T-cell (primary cell): ENCODE measurements around the gene CYSLTR2. TPM values are rescaled to one million over a fixed set of nuclear protein-coding genes. Genes with fewer than 3 reads are reported as not detected.

Source experiments
- ATAC-seq, 4 experiments: fragments of 200-7000 bp in 3 of 4; fragments of 150-1000 bp in 1 of 4; cut with Tn5 transposase; replicated peaks in 1 of 4; 1 replicate in 3 of 4; 2 replicates in 1 of 4; pipeline ENCODE4 v1.10.0; 2021; ENCODE audit warnings: moderate library complexity in 3 of 4, mild to moderate bottlenecking in 2 of 4, moderate number of reproducible peaks in 1 of 4
- CTCF ChIA-PET, 2 donors: fragments of 300-600 bp; sonication (Branson Sonifier 250); formaldehyde crosslinking; loops; one replicate each; lab custom pipeline; 2022; ENCODE audit warnings: antibody characterized with exemption in 2 of 2; lab: Charles Lee
- POLR2A ChIA-PET, 2 donors: fragments of 300-600 bp; sonication (Branson Sonifier 250); formaldehyde crosslinking; loops; one replicate each; lab custom pipeline; 2022; ENCODE audit warnings: antibody characterized with exemption in 2 of 2; lab: Charles Lee
- DNase-seq, 35 experiments: peaks; one replicate each; pipeline versions ENCODE4 v3.0.0 to v3.0.0-alpha.2; 2013 to 2023
- H3K27ac ChIP-seq: one replicate; pipeline ENCODE4 v1.5.1; 2013; ENCODE audit warnings: low read length
- H3K27me3 ChIP-seq, 2 experiments: replicated peaks in 1 of 2; 1 replicate in 1 of 2; 2 replicates in 1 of 2; pipeline versions ENCODE4 v1.6.1 to v1.7.0; 2013; ENCODE audit warnings: low read length in 1 of 2, mixed read lengths in 1 of 2; ENCODE audit not compliant: control insufficient read depth in 2 of 2, insufficient read depth in 2 of 2; ENCODE audit errors: extremely low read depth in 1 of 2
- H3K36me3 ChIP-seq, 2 donors: 1 replicate in 1 of 2; 2 replicates in 1 of 2; pipeline versions ENCODE4 v1.6.1 to v1.7.0; 2013; ENCODE audit warnings: low read length in 1 of 2; ENCODE audit not compliant: control insufficient read depth in 2 of 2, insufficient read depth in 1 of 2; ENCODE audit errors: extremely low read depth in 1 of 2
- H3K4me1 ChIP-seq, 2 experiments: 1 replicate in 1 of 2; 2 replicates in 1 of 2; pipeline versions ENCODE4 v1.6.1 to v1.7.0; 2013; ENCODE audit warnings: low read length in 2 of 2, mixed read lengths in 1 of 2; ENCODE audit not compliant: insufficient read depth in 2 of 2, control insufficient read depth in 1 of 2; ENCODE audit errors: extremely low read depth in 1 of 2
- H3K4me3 ChIP-seq, 2 donors: 1 replicate in 1 of 2; 2 replicates in 1 of 2; pipeline versions ENCODE4 v1.5.1 to v1.7.0; 2013; ENCODE audit warnings: mild to moderate bottlenecking in 2 of 2, low read length in 1 of 2, moderate library complexity in 1 of 2; ENCODE audit not compliant: control insufficient read depth in 1 of 2; ENCODE audit errors: extremely low read depth in 1 of 2
- H3K9me3 ChIP-seq: 2 replicates; pipeline ENCODE4 v1.7.0; 2013
- H3K27ac Mint-ChIP-seq, 2 donors: one replicate each; pipeline ENCODE4 v1.8.0; 2020 to 2021; ENCODE audit warnings: mild to moderate bottlenecking in 2 of 2, mixed read lengths in 2 of 2
- H3K27me3 Mint-ChIP-seq, 2 donors: one replicate each; pipeline ENCODE4 v1.8.0; 2021 to 2022; ENCODE audit warnings: mixed read lengths in 2 of 2
- H3K36me3 Mint-ChIP-seq: one replicate; pipeline ENCODE4 v1.8.0; 2021; ENCODE audit warnings: mixed read lengths
- H3K4me1 Mint-ChIP-seq, 3 donors: one replicate each; pipeline ENCODE4 v1.8.0; 2020 to 2022; ENCODE audit warnings: mixed read lengths in 3 of 3, mild to moderate bottlenecking in 1 of 3
- H3K4me3 Mint-ChIP-seq, 3 donors: one replicate each; pipeline ENCODE4 v1.8.0; 2020 to 2022; ENCODE audit warnings: mild to moderate bottlenecking in 3 of 3, mixed read lengths in 3 of 3, moderate library complexity in 3 of 3
- H3K9me3 Mint-ChIP-seq, 3 donors: one replicate each; pipeline ENCODE4 v1.8.0; 2020 to 2022; ENCODE audit warnings: mixed read lengths in 3 of 3
- WGBS: methylation state at CpG from one replicate; pipeline ENCODE4 v1.1.5; 2013; ENCODE audit warnings: missing lambda C conversion rate; ENCODE audit not compliant: insufficient coverage; 5-methylcytosine and 5-hydroxymethylcytosine counted together
- total RNA-seq, 35 experiments: library from RNA in 6 of 35; stranded (reverse) in 6 of 35; fragments of 120-200 nt in 1 of 35; gene quantifications; one replicate each; pipeline versions ENCODE4 v1.2.1 to v1.2.4 and lab custom pipeline; 2013 to 2026

Gene CYSLTR2
- total RNA-seq, 5 donors from 2014 or later (not counting 1 experiment from before 2014, with no cell fraction given) = 1.7 to 6.2 (median 2.9) TPM

GRCh38 chr13:48625413-48626076 is 28.2 kb upstream of the CYSLTR2 start:
- H3K4me3 ChIP-seq = no peak overlapping the region
- no peak overlapping the region for H3K27ac ChIP-seq
- no peaks in the 10 kb centered on the region for H3K27me3 ChIP-seq
- DNase-seq (no peak), ATAC-seq (no peak)
- H3K4me1 Mint-ChIP-seq = no peaks in the 10 kb centered on the region
- WGBS = no CpG with 5 or more reads among the region's 4 CpGs
- no peaks in the 10 kb centered on the region for H3K27me3 Mint-ChIP-seq
- H3K36me3 Mint-ChIP-seq = no peaks in the 10 kb centered on the region
- peaks cover 7 to 9% (median 8%) of the 10 kb centered on the region in 3 donors for H3K9me3 Mint-ChIP-seq
- no peaks in the 10 kb centered on the region for H3K36me3 ChIP-seq
- no peaks in the 10 kb centered on the region for H3K9me3 ChIP-seq
- no peak overlapping the region for H3K27ac Mint-ChIP-seq
- POLR2A ChIA-PET = no interaction called here
- CTCF ChIA-PET = interaction anchor here in 1 of 2 donors (0.7 kb wide), 1 partner anchor 143 kb away, joined by 3 read pairs; no protein-coding TSS in a partner anchor
- H3K4me1 ChIP-seq = no peaks in the 10 kb centered on the region
- no peak overlapping the region for H3K4me3 Mint-ChIP-seq

DNA sequence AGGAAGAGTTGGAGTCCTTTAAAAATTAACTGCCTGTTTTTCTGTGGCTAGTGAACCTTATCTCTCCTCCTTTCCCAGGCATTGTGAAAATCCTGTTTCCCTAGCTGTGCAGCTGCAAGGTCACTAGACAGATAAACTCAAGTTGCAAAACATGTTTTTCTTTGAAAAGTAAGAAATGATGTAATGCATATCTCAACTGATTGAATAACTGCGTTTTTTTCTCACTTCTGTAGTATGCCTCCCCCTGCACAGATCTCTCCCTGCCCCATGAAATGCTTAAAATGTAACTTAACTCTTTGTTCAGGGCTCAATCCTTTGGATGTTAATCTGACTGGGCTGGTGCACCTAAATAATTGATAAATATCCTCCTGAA is 27.7 kb upstream of the CYSLTR2 start:
- H3K36me3 Mint-ChIP-seq = no peaks in the 10 kb centered on the region
- H3K4me3 Mint-ChIP-seq = no peak overlapping the region
- no peaks in the 10 kb centered on the region for H3K27me3 ChIP-seq
- no CpG with 5 or more reads among the region's 1 CpG for WGBS
- ATAC-seq (no peak), DNase-seq (no peak)
- ChIA-PET POLR2A (no interaction called here), CTCF (no interaction called here)
- H3K9me3 Mint-ChIP-seq = peaks cover 6 to 8% (median 6%) of the 10 kb centered on the region in 3 donors
- no peaks in the 10 kb centered on the region for H3K9me3 ChIP-seq
- no peaks in the 10 kb centered on the region for H3K27me3 Mint-ChIP-seq
- no peak overlapping the region for H3K27ac ChIP-seq
- H3K36me3 ChIP-seq = no peaks in the 10 kb centered on the region
- no peak overlapping the region for H3K4me3 ChIP-seq
- H3K4me1 Mint-ChIP-seq = no peaks in the 10 kb centered on the region
- H3K27ac Mint-ChIP-seq = no peak overlapping the region
- H3K4me1 ChIP-seq = no peaks in the 10 kb centered on the region

GRCh38 chr13:48626726-48627451 is 26.8 kb upstream of the CYSLTR2 start:
- no peaks in the 10 kb centered on the region for H3K4me1 Mint-ChIP-seq
- CTCF ChIA-PET = interaction anchor here in 1 of 2 donors (0.7 kb wide), 1 partner anchor 30 kb away, joined by 3 read pairs; no protein-coding TSS in a partner anchor

DNA sequence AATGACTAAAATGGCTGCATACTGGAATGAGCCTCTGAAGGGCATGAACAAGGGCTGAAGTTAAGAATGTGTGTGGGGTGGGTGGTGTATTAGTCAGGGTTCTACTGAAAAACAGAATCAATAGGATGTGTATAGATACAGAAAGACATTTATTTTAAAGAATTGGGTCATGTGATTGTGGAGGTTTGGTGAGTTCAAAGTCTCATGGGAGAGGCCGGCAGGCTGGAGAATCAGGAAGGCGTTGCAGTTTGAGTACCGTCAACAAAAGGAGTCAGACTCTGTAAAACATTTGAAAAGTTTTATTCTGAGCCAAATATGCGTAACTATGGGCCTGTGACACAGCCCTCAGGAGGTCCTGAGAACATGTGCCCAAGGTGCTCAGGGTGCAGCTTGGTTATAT is 24.5 kb upstream of the CYSLTR2 start:
- peaks cover 0 to under 1% (median under 1%) of the 10 kb centered on the region in 3 donors for H3K9me3 Mint-ChIP-seq
- no peaks in the 10 kb centered on the region for H3K27me3 Mint-ChIP-seq
- H3K36me3 ChIP-seq = no peaks in the 10 kb centered on the region
- no peak for ATAC-seq
- CTCF ChIA-PET = no interaction called here
- H3K4me1 ChIP-seq = no peaks in the 10 kb centered on the region
- no peak overlapping the region for H3K27ac ChIP-seq
- no peak overlapping the region for H3K4me3 ChIP-seq
- 90% methylated on average over 2 of the region's 4 CpGs for WGBS
- H3K9me3 ChIP-seq = no peaks in the 10 kb centered on the region
- H3K4me1 Mint-ChIP-seq = peaks cover 0 to 5% (median 0%) of the 10 kb centered on the region in 3 donors
- DNase-seq = no peak
- H3K36me3 Mint-ChIP-seq = no peaks in the 10 kb centered on the region
- no peak overlapping the region for H3K4me3 Mint-ChIP-seq
- H3K27ac Mint-ChIP-seq = no peak overlapping the region
- POLR2A ChIA-PET = no interaction called here
- no peaks in the 10 kb centered on the region for H3K27me3 ChIP-seq

More at GRCh38 chr13:48626726-48627451, 26.8 kb upstream of the CYSLTR2 start:
- Histone ChIP-seq H3K4me3 (no peak overlapping the region), H3K27ac (no peak overlapping the region), H3K9me3 (no peaks in the 10 kb centered on the region), H3K4me1 (no peaks in the 10 kb centered on the region), H3K36me3 (no peaks in the 10 kb centered on the region), H3K27me3 (no peaks in the 10 kb centered on the region)
- POLR2A ChIA-PET = no interaction called here
- peaks cover 0 to 3% (median 0%) of the 10 kb centered on the region in 3 donors for H3K9me3 Mint-ChIP-seq
- H3K27ac Mint-ChIP-seq = no peak overlapping the region
- H3K36me3 Mint-ChIP-seq = no peaks in the 10 kb centered on the region
- 89% methylated on average over 1 of the region's 2 CpGs for WGBS
- H3K4me3 Mint-ChIP-seq = no peak overlapping the region
- no peak for DNase-seq
- H3K27me3 Mint-ChIP-seq = no peaks in the 10 kb centered on the region
- no peak for ATAC-seq

DNA sequence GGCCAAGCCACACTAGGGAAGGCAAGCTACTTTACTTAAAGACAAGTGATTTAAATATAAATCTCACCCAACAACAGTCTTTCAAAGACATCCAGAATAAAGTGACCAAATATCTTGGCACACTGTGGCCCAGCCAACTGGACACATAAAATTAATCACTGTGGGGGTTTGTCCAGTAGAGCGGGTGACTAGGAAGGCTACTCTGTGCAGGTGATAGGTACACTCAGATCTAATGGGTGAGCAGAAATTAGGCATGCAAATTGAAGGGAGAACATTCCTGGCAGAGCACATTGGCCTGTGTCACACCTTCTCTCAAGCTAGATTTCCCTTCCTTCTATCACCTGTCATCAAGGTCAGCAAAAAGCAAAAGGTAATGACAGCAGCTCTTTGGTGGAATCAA is 23.4 kb upstream of the CYSLTR2 start:
- H3K27me3 ChIP-seq = no peaks in the 10 kb centered on the region
- Mint-ChIP-seq H3K27me3 (no peaks in the 10 kb centered on the region), H3K36me3 (no peaks in the 10 kb centered on the region), H3K4me3 (no peak overlapping the region), H3K9me3 (peaks cover 0 to 9% (median 6%) of the 10 kb centered on the region in 3 donors), H3K27ac (no peak overlapping the region), H3K4me1 (peaks cover 0 to 5% (median 0%) of the 10 kb centered on the region in 3 donors)
- no peak for DNase-seq
- no peaks in the 10 kb centered on the region for H3K4me1 ChIP-seq
- 100% methylated on average over 1 of the region's 1 CpG for WGBS
- ChIA-PET CTCF (no interaction called here), POLR2A (no interaction called here)
- no peak overlapping the region for H3K4me3 ChIP-seq
- H3K27ac ChIP-seq = no peak overlapping the region
- ATAC-seq = no peak
- no peaks in the 10 kb centered on the region for H3K36me3 ChIP-seq
- peaks cover 6% of the 10 kb centered on the region for H3K9me3 ChIP-seq

- no peak overlapping the region for H3K4me3 Mint-ChIP-seq
- no peaks in the 10 kb centered on the region for H3K27me3 Mint-ChIP-seq
- Histone ChIP-seq H3K4me3 (no peak overlapping the region), H3K36me3 (no peaks in the 10 kb centered on the region), H3K27ac (no peak overlapping the region), H3K27me3 (no peaks in the 10 kb centered on the region), H3K9me3 (peaks cover 8% of the 10 kb centered on the region), H3K4me1 (no peaks in the 10 kb centered on the region)
- CTCF ChIA-PET = no interaction called here
- no peak for ATAC-seq
- peaks cover 0 to 5% (median 0%) of the 10 kb centered on the region in 3 donors for H3K4me1 Mint-ChIP-seq
- peaks cover 0 to 9% (median 6%) of the 10 kb centered on the region in 3 donors for H3K9me3 Mint-ChIP-seq
- POLR2A ChIA-PET = interaction anchor here in 1 of 2 donors (1.3 kb wide), 1 partner anchor 23 kb away, joined by 3 read pairs; the partner anchor contains the start of gene CYSLTR2
- 87% methylated on average over 3 of the region's 4 CpGs for WGBS
- no peak overlapping the region for H3K27ac Mint-ChIP-seq
- DNase-seq = no peak
- H3K36me3 Mint-ChIP-seq = no peaks in the 10 kb centered on the region
These were observed 23.0 kb upstream of the CYSLTR2 start for GRCh38 chr13:48630773-48631172.
